ENCODE data around the gene MED16.

GRCh38 chr19:927780-928401, 34.9 kb upstream of the MED16 start:
- no peak for TF ChIP-seq ZFP41 (CRISPR knock-in tag; IDR thresholded peaks at IDR 0.05; ENCODE audit: borderline replicate concordance)
- TF ChIP-seq BRCA1 (CRISPR knock-in tag; IDR thresholded peaks at IDR 0.05): no peak
- TF ChIP-seq ZSCAN30 (CRISPR knock-in tag; IDR thresholded peaks at IDR 0.05): no peak
- TF ChIP-seq ZNF777 (CRISPR knock-in tag; IDR thresholded peaks at IDR 0.05): no peak
- no peak for TF ChIP-seq CHD4 (IDR thresholded peaks at IDR 0.05; ENCODE audit: borderline replicate concordance, low read length)
- TF ChIP-seq KAT7 (CRISPR knock-in tag; IDR thresholded peaks at IDR 0.05; ENCODE audit: borderline replicate concordance): no peak; the same call in 1 of the 2 replicates
